BJ (cell line): ENCODE results near the gene HCLS1. TPM values are rescaled to one million over a fixed set of nuclear protein-coding genes. Genes with fewer than 3 reads are reported as not detected.

ENCODE experiments used
- CTCF ChIA-PET: fragments of 350-600 bp; formaldehyde crosslinking; extraction: SDS; loops from one replicate; lab custom pipeline; 2021; ENCODE audit warnings: antibody characterized with exemption, inconsistent platforms; lab: Yijun Ruan, JAX
- POLR2A ChIA-PET: fragments of 300-600 bp; sonication (Branson Sonifier 250); formaldehyde crosslinking; extraction: SDS; loops from one replicate; lab custom pipeline; 2021; ENCODE audit warnings: antibody characterized with exemption; lab: Charles Lee
- DNase-seq: peaks from one replicate; pipeline ENCODE4 v3.0.0-alpha.2; 2011; ENCODE audit warnings: low read depth
- H3K27me3 ChIP-seq: 2 replicates; pipeline ENCODE4 v1.6.0; 2011; ENCODE audit warnings: low read length; ENCODE audit not compliant: control insufficient read depth, insufficient read depth
- H3K36me3 ChIP-seq: 2 replicates; pipeline ENCODE4 v1.5.1; 2011; ENCODE audit warnings: low read length; ENCODE audit not compliant: control insufficient read depth, insufficient read depth
- H3K4me3 ChIP-seq: 2 replicates; pipeline ENCODE4 v1.5.1; 2011; ENCODE audit warnings: low read depth, mild to moderate bottlenecking, control low read depth, low read length
- CTCF ChIP-seq: IDR thresholded peaks from 2 replicates; pipeline ENCODE4 v1.5.1; 2011; ENCODE audit warnings: low read depth, mild to moderate bottlenecking, control low read depth, inconsistent platforms, low read length, moderate library complexity; ENCODE audit not compliant: insufficient read depth
- polyA minus RNA-seq: library from RNA; depleted of rRNA, polyadenylated mRNA; stranded (reverse); fragments of >200 nt; gene quantifications from 2 replicates; pipeline ENCODE4 v1.2.3, GENCODE V29; 2011; rRNA and poly(A)+ RNA removed
- polyA plus RNA-seq: library from polyadenylated mRNA; depleted of rRNA; stranded (reverse); fragments of >200 nt; gene quantifications from 2 replicates; pipeline ENCODE4 v1.2.3, GENCODE V29; 2011; rRNA removed

The HCLS1 gene
- polyA plus RNA-seq: 3.5 and 3.7 TPM in 2 replicates
- polyA minus RNA-seq: 2.9 and 3.7 TPM in 2 replicates

GRCh38 chr3:121660356-121661171, at the start of gene HCLS1:
Gene HCLS1 (minus strand): TSS chr3:121660903. CDS start chr3:121658347, 2,556 bp downstream.
- DNase-seq: no peak
- no peak within 1 kb of the TSS for H3K4me3 ChIP-seq
- H3K27me3 ChIP-seq: no peaks in the 10 kb centered on the region
- TF ChIP-seq CTCF: no peak
- ChIA-PET CTCF (no interaction called here), POLR2A (no interaction called here)
- H3K36me3 ChIP-seq: peaks cover 7% of the 10 kb centered on the region

GRCh38 chr3:121710347-121710746, 49.6 kb upstream of the HCLS1 start:
- ChIA-PET CTCF (no interaction called here), POLR2A (no interaction called here)
- no peak for TF ChIP-seq CTCF
- no peak for DNase-seq
- Histone ChIP-seq H3K36me3 (no peaks in the 10 kb centered on the region; the same call in 1 of the 2 replicates), H3K4me3 (no peak overlapping the region), H3K27me3 (no peaks in the 10 kb centered on the region)

- POLR2A ChIA-PET: no interaction called here
- CTCF ChIA-PET: interaction anchor here (0.6 kb wide), 1 partner anchor 1450 kb away, joined by 3 read pairs; no protein-coding TSS in a partner anchor
- Histone ChIP-seq H3K36me3 (no peaks in the 10 kb centered on the region; the same call in 1 of the 2 replicates), H3K4me3 (no peak overlapping the region), H3K27me3 (no peaks in the 10 kb centered on the region)
- no peak for DNase-seq
- no peak for TF ChIP-seq CTCF
These were observed 47.0 kb upstream of the HCLS1 start for GRCh38 chr3:121707531-121708273.

- ChIA-PET POLR2A (no interaction called here), CTCF (interaction anchor here (1.0 kb wide), 1 partner anchor 11 kb away, joined by 3 read pairs; no protein-coding TSS in a partner anchor)
- Histone ChIP-seq H3K36me3 (no peaks in the 10 kb centered on the region; the same call in 1 of the 2 replicates), H3K27me3 (no peaks in the 10 kb centered on the region), H3K4me3 (no peak overlapping the region)
- no peak for DNase-seq
- no peak for TF ChIP-seq CTCF
These were observed 44.8 kb upstream of the HCLS1 start for GRCh38 chr3:121705541-121705940.

- POLR2A ChIA-PET: no interaction called here
- Histone ChIP-seq H3K27me3 (no peaks in the 10 kb centered on the region), H3K4me3 (no peak overlapping the region), H3K36me3 (no peaks in the 10 kb centered on the region; the same call in 1 of the 2 replicates)
- no peak for TF ChIP-seq CTCF
- CTCF ChIA-PET: interaction anchor here (1.0 kb wide), 1 partner anchor 10 kb away, joined by 3 read pairs; no protein-coding TSS in a partner anchor
- DNase-seq: no peak
These were observed 43.3 kb upstream of the HCLS1 start for GRCh38 chr3:121703973-121704372.
